CD8-positive, alpha-beta memory T cell (primary cell): ENCODE data around the gene NTRK2. TPM values are rescaled to one million over a fixed set of nuclear protein-coding genes. Genes with fewer than 3 reads are reported as not detected.

Experiments
- CTCF ChIA-PET: fragments of 350-600 bp; sonication (Branson Sonifier 250); formaldehyde crosslinking; loops from one replicate; lab custom pipeline; 2021; ENCODE audit warnings: antibody characterized with exemption; lab: Charles Lee
- POLR2A ChIA-PET: fragments of 350-600 bp; sonication (Branson Sonifier 250); formaldehyde crosslinking; loops from one replicate; lab custom pipeline; 2021; ENCODE audit warnings: antibody characterized with exemption; lab: Charles Lee
- DNase-seq, 5 donors: peaks; one replicate each; pipeline versions ENCODE4 v3.0.0 to v3.0.0-alpha.2; 2020 to 2022; ENCODE audit warnings: mixed read lengths in 1 of 5
- H3K27ac ChIP-seq: one replicate; pipeline ENCODE4 v1.7.0; 2013; ENCODE audit warnings: low read depth, mild to moderate bottlenecking, low read length, moderate library complexity
- H3K27me3 ChIP-seq: 2 replicates; pipeline ENCODE4 v1.7.0; 2013; ENCODE audit warnings: low read length, mild to moderate bottlenecking; ENCODE audit not compliant: insufficient read depth, poor library complexity, severe bottlenecking
- H3K36me3 ChIP-seq: 2 replicates; pipeline ENCODE4 v1.7.0; 2013; ENCODE audit warnings: mild to moderate bottlenecking, low read length, moderate library complexity; ENCODE audit not compliant: insufficient read depth
- H3K4me1 ChIP-seq: 2 replicates; pipeline ENCODE4 v1.7.0; 2013; ENCODE audit warnings: mild to moderate bottlenecking, low read length, moderate library complexity; ENCODE audit not compliant: insufficient read depth
- H3K4me3 ChIP-seq: 2 replicates; pipeline ENCODE4 v1.7.0; 2013; ENCODE audit warnings: mild to moderate bottlenecking, low read length
- H3K9me3 ChIP-seq: 2 replicates; pipeline ENCODE4 v1.7.0; 2013; ENCODE audit warnings: mild to moderate bottlenecking, low read length
- H3K27ac Mint-ChIP-seq, 8 donors: one replicate each; pipeline ENCODE4 v1.8.0; 2020 to 2021; ENCODE audit warnings: mixed read lengths in 8 of 8, mild to moderate bottlenecking in 6 of 8, inconsistent platforms in 3 of 8, moderate library complexity in 3 of 8
- H3K27me3 Mint-ChIP-seq, 2 donors: one replicate each; pipeline ENCODE4 v1.8.0; 2020 to 2021; ENCODE audit warnings: mixed read lengths in 2 of 2, mild to moderate bottlenecking in 1 of 2, moderate library complexity in 1 of 2
- H3K36me3 Mint-ChIP-seq, 3 donors: one replicate each; pipeline ENCODE4 v1.8.0; 2020 to 2021; ENCODE audit warnings: mixed read lengths in 3 of 3, inconsistent platforms in 1 of 3, mild to moderate bottlenecking in 1 of 3
- H3K4me1 Mint-ChIP-seq, 3 donors: one replicate each; pipeline ENCODE4 v1.8.0; 2020 to 2021; ENCODE audit warnings: mixed read lengths in 3 of 3, inconsistent platforms in 1 of 3, mild to moderate bottlenecking in 1 of 3
- H3K4me3 Mint-ChIP-seq, 7 donors: one replicate each; pipeline ENCODE4 v1.8.0; 2020 to 2021; ENCODE audit warnings: mixed read lengths in 7 of 7, mild to moderate bottlenecking in 6 of 7, moderate library complexity in 4 of 7, inconsistent platforms in 2 of 7
- H3K9me3 Mint-ChIP-seq, 5 donors: one replicate each; pipeline ENCODE4 v1.8.0; 2020 to 2022; ENCODE audit warnings: mixed read lengths in 5 of 5, mild to moderate bottlenecking in 3 of 5, moderate library complexity in 2 of 5, inconsistent platforms in 1 of 5
- polyA plus RNA-seq: library from polyadenylated mRNA; unstranded; fragments of 300-500 nt; fragmentation: Illumina TruSeq; gene quantifications from one replicate; pipeline ENCODE4 v1.2.3, GENCODE V29; 2021
- total RNA-seq, 2 experiments: library from RNA; stranded (reverse); gene quantifications; one replicate each; pipeline ENCODE4 v1.2.3, GENCODE V29; 2021

The NTRK2 gene
- total and polyA plus RNA-seq, 3 experiments from 2014 or later = 0.26 to 0.38 TPM; not detected in 1

- CTCF ChIA-PET = no interaction called here
- H3K36me3 ChIP-seq = no peaks in the 10 kb centered on the region
- Mint-ChIP-seq H3K4me3 (no peak overlapping the region), H3K9me3 (peaks cover 0 to 3% (median 0%) of the 10 kb centered on the region in 5 donors), H3K27ac (peak overlapping the region in 1 of 8 donors; percentile 42), H3K4me1 (no peaks in the 10 kb centered on the region), H3K27me3 (peaks cover 8 to 9% of the 10 kb centered on the region in 2 donors), H3K36me3 (no peaks in the 10 kb centered on the region)
- no peaks in the 10 kb centered on the region for H3K4me1 ChIP-seq
- no peak overlapping the region for H3K27ac ChIP-seq
- no peak for DNase-seq
- H3K4me3 ChIP-seq = no peak overlapping the region
- H3K9me3 ChIP-seq = no peaks in the 10 kb centered on the region
- H3K27me3 ChIP-seq = no peaks in the 10 kb centered on the region
- POLR2A ChIA-PET = no interaction called here
Measured at GRCh38 chr9:84655447-84655846, 14.1 kb upstream of the NTRK2 start.

GRCh38 chr9:84659313-84659712 is 10.2 kb upstream of the NTRK2 start:
- Histone ChIP-seq H3K27me3 (no peaks in the 10 kb centered on the region), H3K27ac (no peak overlapping the region), H3K9me3 (no peaks in the 10 kb centered on the region), H3K4me1 (no peaks in the 10 kb centered on the region), H3K4me3 (no peak overlapping the region), H3K36me3 (no peaks in the 10 kb centered on the region)
- Mint-ChIP-seq H3K4me3 (no peak overlapping the region), H3K27me3 (peaks cover 0 to 3% of the 10 kb centered on the region in 2 donors), H3K27ac (no peak overlapping the region), H3K9me3 (peaks cover 0 to 6% (median 4%) of the 10 kb centered on the region in 5 donors), H3K4me1 (no peaks in the 10 kb centered on the region), H3K36me3 (no peaks in the 10 kb centered on the region)
- POLR2A ChIA-PET = no interaction called here
- CTCF ChIA-PET = no interaction called here
- DNase-seq = no peak

- H3K36me3 ChIP-seq = no peaks in the 10 kb centered on the region
- no peaks in the 10 kb centered on the region for H3K4me1 Mint-ChIP-seq
- POLR2A ChIA-PET = no interaction called here
- no peaks in the 10 kb centered on the region for H3K9me3 ChIP-seq
- CTCF ChIA-PET = no interaction called here
- no peak for DNase-seq
- no peaks in the 10 kb centered on the region for H3K36me3 Mint-ChIP-seq
- no peak overlapping the region for H3K4me3 Mint-ChIP-seq
- no peak overlapping the region for H3K4me3 ChIP-seq
- no peak overlapping the region for H3K27ac ChIP-seq
- no peaks in the 10 kb centered on the region for H3K4me1 ChIP-seq
- no peaks in the 10 kb centered on the region for H3K27me3 ChIP-seq
- peaks cover 0 to 6% (median 4%) of the 10 kb centered on the region in 5 donors for H3K9me3 Mint-ChIP-seq
- H3K27ac Mint-ChIP-seq = no peak overlapping the region
- H3K27me3 Mint-ChIP-seq = peaks cover 0 to 3% of the 10 kb centered on the region in 2 donors
Measured at GRCh38 chr9:84659773-84660172, 9.8 kb upstream of the NTRK2 start.

GRCh38 chr9:84667571-84668195 is 1.8 kb upstream of the NTRK2 start:
- POLR2A ChIA-PET = no interaction called here
- H3K9me3 ChIP-seq = no peaks in the 10 kb centered on the region
- H3K27ac ChIP-seq = no peak overlapping the region
- H3K36me3 Mint-ChIP-seq = no peaks in the 10 kb centered on the region
- H3K4me3 Mint-ChIP-seq = peak overlapping the region in 3 of 7 donors; percentile 17 to 35 (median 24)
- CTCF ChIA-PET = no interaction called here
- no peaks in the 10 kb centered on the region for H3K36me3 ChIP-seq
- H3K4me1 Mint-ChIP-seq = peaks cover 8 to 23% (median 19%) of the 10 kb centered on the region in 3 donors
- DNase-seq = no peak
- peaks cover 0 to 10% (median 1%) of the 10 kb centered on the region in 5 donors for H3K9me3 Mint-ChIP-seq
- H3K27me3 Mint-ChIP-seq = peaks cover 22 to 51% of the 10 kb centered on the region in 2 donors
- H3K4me3 ChIP-seq = no peak overlapping the region
- H3K27ac Mint-ChIP-seq = no peak overlapping the region
- H3K4me1 ChIP-seq = no peaks in the 10 kb centered on the region
- peaks cover 5% of the 10 kb centered on the region for H3K27me3 ChIP-seq

- no peak overlapping the region for H3K27ac Mint-ChIP-seq
- peaks cover 8 to 23% (median 19%) of the 10 kb centered on the region in 3 donors for H3K4me1 Mint-ChIP-seq
- H3K9me3 Mint-ChIP-seq = peaks cover 0 to 11% (median 1%) of the 10 kb centered on the region in 5 donors
- POLR2A ChIA-PET = no interaction called here
- CTCF ChIA-PET = no interaction called here
- H3K4me3 Mint-ChIP-seq = peak overlapping the region in 5 of 7 donors; percentile 34 to 78 (median 43)
- H3K27me3 Mint-ChIP-seq = peaks cover 22 to 51% of the 10 kb centered on the region in 2 donors
- no peaks in the 10 kb centered on the region for H3K36me3 Mint-ChIP-seq
- DNase-seq = no peak
- Histone ChIP-seq H3K36me3 (no peaks in the 10 kb centered on the region), H3K4me3 (no peak overlapping the region), H3K27ac (no peak overlapping the region), H3K4me1 (no peaks in the 10 kb centered on the region), H3K27me3 (peaks cover 5% of the 10 kb centered on the region), H3K9me3 (no peaks in the 10 kb centered on the region)
Measured at GRCh38 chr9:84668196-84669012, 1.1 kb upstream of the NTRK2 start.

GRCh38 chr9:84669013-84669287 is 579 bp upstream of the NTRK2 start:
- peaks cover 5% of the 10 kb centered on the region for H3K27me3 ChIP-seq
- H3K36me3 ChIP-seq = no peaks in the 10 kb centered on the region
- Mint-ChIP-seq H3K4me3 (peak overlapping the region in 4 of 7 donors; percentile 21 to 78 (median 44)), H3K27me3 (peaks cover 22 to 56% of the 10 kb centered on the region in 2 donors), H3K9me3 (peaks cover 0 to 8% (median 1%) of the 10 kb centered on the region in 5 donors), H3K36me3 (no peaks in the 10 kb centered on the region), H3K27ac (no peak overlapping the region), H3K4me1 (peaks cover 8 to 23% (median 19%) of the 10 kb centered on the region in 3 donors)
- H3K4me3 ChIP-seq = no peak overlapping the region
- POLR2A ChIA-PET = no interaction called here
- H3K27ac ChIP-seq = no peak overlapping the region
- DNase-seq = no peak
- H3K9me3 ChIP-seq = no peaks in the 10 kb centered on the region
- CTCF ChIA-PET = no interaction called here
- H3K4me1 ChIP-seq = no peaks in the 10 kb centered on the region

GRCh38 chr9:84670138-84671041 is 861 bp downstream of the NTRK2 start:
- Mint-ChIP-seq H3K36me3 (no peaks in the 10 kb centered on the region), H3K4me3 (peak overlapping the region in 3 of 7 donors; percentile 23 to 74 (median 24)), H3K27ac (no peak overlapping the region), H3K4me1 (peaks cover 8 to 23% (median 19%) of the 10 kb centered on the region in 3 donors), H3K27me3 (peaks cover 21 to 60% of the 10 kb centered on the region in 2 donors), H3K9me3 (peaks cover 0 to 9% (median 0%) of the 10 kb centered on the region in 5 donors)
- Histone ChIP-seq H3K27me3 (peaks cover 5% of the 10 kb centered on the region), H3K36me3 (no peaks in the 10 kb centered on the region), H3K4me3 (no peak overlapping the region), H3K9me3 (no peaks in the 10 kb centered on the region), H3K4me1 (no peaks in the 10 kb centered on the region), H3K27ac (no peak overlapping the region)
- ChIA-PET POLR2A (no interaction called here), CTCF (no interaction called here)
- no peak for DNase-seq
